HCT116 (cell line): ENCODE data around the gene EMC10.

Experiments used
- ATF3 ChIP-seq: IDR thresholded peaks from 2 replicates; pipeline ENCODE4 v1.6.1; 2012
- CTCF ChIP-seq, 3 experiments: fragments of 200-600 bp in 1 of 3; sonication (generic) in 1 of 3; IDR thresholded peaks in 2 of 3; conservative IDR thresholded peaks in 1 of 3; 2 replicates each; pipeline ENCODE4 v1.5.1; 2012 to 2017; ENCODE audit warnings: low read depth in 2 of 3, low read length in 2 of 3, antibody characterized with exemption in 1 of 3, borderline replicate concordance in 1 of 3, control low read depth in 1 of 3, mild to moderate bottlenecking in 1 of 3, mixed read lengths in 1 of 3, mixed run types in 1 of 3, moderate library complexity in 1 of 3; ENCODE audit not compliant: insufficient read depth in 1 of 3
- EZH2 ChIP-seq: fragments of 200-600 bp; sonication (generic); IDR thresholded peaks from 2 replicates; pipeline ENCODE4 v1.6.1; 2017; ENCODE audit warnings: antibody characterized with exemption, mixed run types
- JUND ChIP-seq: IDR thresholded peaks from 2 replicates; pipeline ENCODE4 v1.6.1; 2012
- MAX ChIP-seq: IDR thresholded peaks from 2 replicates; pipeline ENCODE4 v1.6.1; 2012
- POLR2A ChIP-seq: IDR thresholded peaks from 2 replicates; pipeline ENCODE4 v1.7.0; 2011; ENCODE audit warnings: borderline replicate concordance; ENCODE audit not compliant: insufficient read depth, insufficient read length; ENCODE audit errors: extremely low read depth
- POLR2AphosphoS5 ChIP-seq: IDR thresholded peaks from 2 replicates; pipeline ENCODE4 v1.6.1; 2011; ENCODE audit warnings: mild to moderate bottlenecking, low read depth, low read length, moderate library complexity
- REST ChIP-seq: IDR thresholded peaks from 2 replicates; pipeline ENCODE4 v1.6.1; 2012; ENCODE audit warnings: low read depth
- SIN3A ChIP-seq: IDR thresholded peaks from 2 replicates; pipeline ENCODE4 v1.6.1; 2012; ENCODE audit warnings: low read depth
- SP1 ChIP-seq: IDR thresholded peaks from 2 replicates; pipeline ENCODE4 v1.6.1; 2012; ENCODE audit warnings: low read depth
- TCF7L2 ChIP-seq: IDR thresholded peaks from 2 replicates; pipeline ENCODE4 v1.7.0; 2011; ENCODE audit warnings: borderline replicate concordance, inconsistent platforms; ENCODE audit not compliant: insufficient read depth, insufficient read length; ENCODE audit errors: extremely low read depth
- ZBTB33 ChIP-seq: IDR thresholded peaks from 2 replicates; pipeline ENCODE4 v1.6.1; 2011; ENCODE audit warnings: mild to moderate bottlenecking, low read length, moderate library complexity; ENCODE audit not compliant: insufficient replicate concordance; ENCODE audit errors: extremely low read depth
- ZNF274 ChIP-seq: fragments of 200-500 bp; sonication (Bioruptor generic); IDR thresholded peaks from 2 replicates; pipeline ENCODE4 v1.6.1; 2014; ENCODE audit warnings: mild to moderate bottlenecking, low read depth, low read length, inconsistent platforms

- no peak for TF ChIP-seq SIN3A
- TF ChIP-seq EZH2 = no peak
- TF ChIP-seq MAX = no peak
- no peak for TF ChIP-seq ATF3
- no peak for TF ChIP-seq SP1
- TF ChIP-seq ZNF274 = no peak
- no peak for TF ChIP-seq REST
- peak; percentile 81 to 85 (median 82) for TF ChIP-seq CTCF (IDR thresholded peaks at IDR 0.05 in 2 of 3, conservative IDR thresholded peaks at IDR 0.05 in 1 of 3; ENCODE audit: borderline replicate concordance in 1 of 3, insufficient read depth in 1 of 3, low read depth in 2 of 3, low read length in 2 of 3)
- TF ChIP-seq POLR2AphosphoS5 = no peak
- peak; percentile 67 for TF ChIP-seq TCF7L2
- no peak for TF ChIP-seq JUND
- TF ChIP-seq ZBTB33 = no peak
- TF ChIP-seq POLR2A = no peak
These were observed 15.0 kb upstream of the EMC10 start for GRCh38 chr19:50461066-50461875.
